Psoas muscle (tissue), 8 donors: ENCODE measurements around the gene TP53I11. TPM values are rescaled to one million over a fixed set of nuclear protein-coding genes. Genes with fewer than 3 reads are reported as not detected.

Source experiments
- ATAC-seq, 4 donors: fragments of 200-7000 bp; cut with Tn5 transposase; one replicate each; pipeline ENCODE4 v1.9.1; 2020; ENCODE audit warnings: moderate library complexity in 3 of 4, mild to moderate bottlenecking in 2 of 4
- DNase-seq, 2 donors: peaks; one replicate each; pipeline ENCODE4 v3.0.0-alpha.2; 2020
- H3K27ac ChIP-seq: fragments of 200-600 bp; one replicate; pipeline ENCODE4 v1.8.0; 2022
- H3K27me3 ChIP-seq, 3 donors: fragments of 200-600 bp in 1 of 3; one replicate each; pipeline versions ENCODE4 v1.6.1 to v1.8.0; 2013 to 2022; ENCODE audit warnings: low read length in 2 of 3, mild to moderate bottlenecking in 2 of 3, moderate library complexity in 1 of 3; ENCODE audit not compliant: insufficient read depth in 3 of 3
- H3K36me3 ChIP-seq, 2 donors: fragments of 200-600 bp in 1 of 2; one replicate each; pipeline versions ENCODE4 v1.6.1 to v1.8.0; 2013 to 2022; ENCODE audit warnings: low read depth in 1 of 2, mild to moderate bottlenecking in 1 of 2, moderate library complexity in 1 of 2; ENCODE audit not compliant: insufficient read depth in 1 of 2
- H3K4me1 ChIP-seq: fragments of 200-600 bp; one replicate; pipeline ENCODE4 v1.8.0; 2022
- H3K4me3 ChIP-seq: fragments of 200-600 bp; one replicate; pipeline ENCODE4 v1.8.0; 2022; ENCODE audit warnings: mild to moderate bottlenecking
- H3K9me3 ChIP-seq: fragments of 200-600 bp; one replicate; pipeline ENCODE4 v1.8.0; 2022
- CTCF ChIP-seq: fragments of 200-600 bp; IDR thresholded peaks from one replicate; pipeline ENCODE4 v1.8.0; 2022; ENCODE audit warnings: antibody characterized with exemption
- WGBS, 3 donors: extraction: QIAGEN DNeasy Blood & Tissue Kit; methylation state at CpG; one replicate each; pipeline versions ENCODE4 v1.1.6 to v1.1.7; 2013; 5-methylcytosine and 5-hydroxymethylcytosine counted together
- intact Hi-C, 2 donors: fragments of 100-400 bp; cut with DNase I; formaldehyde crosslinking; loops; one replicate each; pipeline versions ENCODE4 v1.11.0 to v1.14.2; 2022
- polyA plus RNA-seq, 3 donors: library from polyadenylated mRNA; stranded (reverse); fragments of 200-250 nt; gene quantifications; one replicate each; pipeline ENCODE4 v1.2.3, GENCODE V29; 2013
- total RNA-seq, 4 donors: library from RNA; stranded (reverse); fragmentation: NEBNext Ultra II Directional in 2 of 4; extraction: Animal tissue kit (Norgen Biotek cat#: 25700) in 2 of 4; gene quantifications; one replicate each; pipeline versions ENCODE4 v1.2.1 to v1.2.4, GENCODE V29; 2021 to 2023
- donor health status: healthy with polysubstance abuse.
- donor health status: DM: no; HTN: no; CAD: no; lungs with moderate emphysema.
- donor health status: Bipolar disorder and iron deficiency.
- donor health status: healthy.
- donor health status: DM: yes; HTN: yes; CAD: no.
- donor health status: DM: no; HTN: no; CAD: no.
- donor health status: DM: no; HTN: no; CAD: no.
- donor health status: DM: yes; HTN: yes; CAD: no.

The TP53I11 gene
- total and polyA plus RNA-seq, 7 donors: 4.8 to 16.5 (median 8.3) TPM

DNA sequence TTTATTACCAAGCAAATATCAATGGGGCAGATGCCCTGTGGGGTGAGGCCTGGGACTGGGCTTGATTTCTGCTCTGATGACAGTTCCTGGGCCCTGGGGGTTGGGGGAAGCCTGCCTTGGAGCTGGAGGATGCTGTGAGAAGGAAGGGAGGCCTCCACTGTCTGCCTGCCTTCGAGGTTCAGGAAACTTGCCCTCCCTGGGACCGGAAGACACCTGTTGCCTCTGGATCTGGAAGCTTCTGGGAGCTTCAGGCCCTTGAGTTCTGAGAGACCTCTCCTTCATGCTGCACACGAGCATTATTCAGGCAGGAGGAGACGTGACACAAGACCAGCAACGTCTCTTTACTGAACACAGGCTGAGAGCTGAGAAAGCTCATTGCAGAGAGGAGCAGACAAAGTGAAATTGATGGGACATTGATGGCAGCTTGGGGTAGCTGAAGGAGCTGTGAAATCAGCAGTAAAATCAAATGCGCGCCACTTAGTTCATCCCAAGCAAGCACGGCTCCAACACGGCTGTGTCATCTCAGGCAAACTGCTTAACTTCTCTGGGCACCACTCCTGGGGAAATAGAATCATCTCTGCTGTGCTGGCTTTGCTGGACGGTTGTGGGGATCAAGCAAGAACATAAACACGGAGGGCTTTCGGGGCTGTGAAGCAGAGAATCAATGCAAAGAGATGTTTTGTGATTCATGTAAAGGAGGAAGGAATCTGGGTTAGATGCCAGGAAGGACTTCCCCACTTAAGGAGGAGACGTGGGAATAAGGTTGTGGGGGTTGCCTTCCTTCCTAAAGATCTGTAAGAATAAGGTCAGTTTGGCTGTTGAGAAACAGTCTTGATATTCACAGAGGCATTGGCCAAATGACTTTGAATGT lies 64.5 kb downstream of the TP53I11 start:
- intact Hi-C loops: no loop called here
- TF ChIP-seq CTCF: no peak
- DNase-seq: no peak
- H3K27me3 ChIP-seq: peaks cover 0 to 3% (median 0%) of the 10 kb centered on the region in 3 donors
- no peaks in the 10 kb centered on the region for H3K4me1 ChIP-seq
- H3K36me3 ChIP-seq: no peaks in the 10 kb centered on the region
- no peak overlapping the region for H3K27ac ChIP-seq
- 74 to 78% (median 77%) methylated on average over 13 of the region's 13 CpGs for WGBS, 3 donors
- H3K4me3 ChIP-seq: no peak overlapping the region
- H3K9me3 ChIP-seq: no peaks in the 10 kb centered on the region
- no peak for ATAC-seq

- H3K4me3 ChIP-seq: no peak overlapping the region
- H3K27ac ChIP-seq: no peak overlapping the region
- no peak for TF ChIP-seq CTCF
- 80 to 86% (median 82%) methylated on average over 12 of the region's 12 CpGs for WGBS, 3 donors
- H3K9me3 ChIP-seq: no peaks in the 10 kb centered on the region
- intact Hi-C loops: no loop called here
- ATAC-seq (no peak), DNase-seq (no peak)
- H3K36me3 ChIP-seq: no peaks in the 10 kb centered on the region
- peaks cover 0 to 3% (median 0%) of the 10 kb centered on the region in 3 donors for H3K27me3 ChIP-seq
- H3K4me1 ChIP-seq: no peaks in the 10 kb centered on the region
These were observed 65.4 kb downstream of the TP53I11 start for GRCh38 chr11:44885065-44885810.

DNA sequence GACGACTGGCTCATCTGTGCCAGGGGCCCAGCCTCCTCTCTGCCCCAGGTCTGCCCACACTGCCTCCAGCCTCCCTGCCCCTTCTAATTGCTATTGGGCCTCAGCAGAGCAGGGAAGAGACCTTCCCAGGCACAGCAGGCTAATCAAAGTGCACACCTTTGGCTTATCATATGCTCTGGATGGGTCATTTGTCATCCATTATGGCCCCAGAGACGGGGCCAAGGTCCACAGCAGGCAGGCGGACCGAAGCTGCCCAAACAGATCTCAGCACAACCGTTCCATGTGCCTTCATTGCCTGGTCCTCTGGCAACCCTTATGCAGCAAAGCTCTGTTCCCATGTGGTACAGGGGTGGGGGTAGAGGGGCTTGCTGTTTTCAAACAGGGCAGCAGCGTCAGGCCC lies 66.6 kb downstream of the TP53I11 start:
- Histone ChIP-seq H3K4me1 (no peaks in the 10 kb centered on the region), H3K27ac (no peak overlapping the region)
- no peak for DNase-seq

DNA sequence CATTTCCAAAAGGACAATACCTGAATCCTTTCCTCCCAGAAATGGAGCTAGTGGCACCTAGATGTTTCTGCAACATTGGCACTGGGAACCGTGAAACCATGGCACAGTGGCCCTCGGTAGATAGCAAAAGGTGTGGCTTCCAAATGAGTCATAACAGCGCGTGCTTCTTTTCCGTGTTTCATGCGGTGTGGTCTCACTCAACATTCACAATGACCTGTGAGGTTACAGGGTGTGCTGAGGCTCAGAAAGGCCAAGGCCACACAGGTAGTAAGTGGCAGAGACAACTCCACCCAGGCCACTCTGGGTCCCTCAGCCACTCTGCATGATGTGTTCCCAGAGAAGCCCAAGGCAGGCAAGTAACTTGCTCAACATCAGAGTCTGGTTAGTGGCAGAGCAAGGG lies 67.4 kb downstream of the TP53I11 start:
- whole genome bisulfite sequencing, 3 donors: 81 to 92% (median 85%) methylated on average over 6 of the region's 6 CpGs
- no peak overlapping the region for H3K27ac ChIP-seq
- no peaks in the 10 kb centered on the region for H3K36me3 ChIP-seq
- no peak for TF ChIP-seq CTCF
- peaks cover 0 to 3% (median 0%) of the 10 kb centered on the region in 3 donors for H3K27me3 ChIP-seq
- H3K4me1 ChIP-seq: no peaks in the 10 kb centered on the region
- no peak for ATAC-seq
- no peaks in the 10 kb centered on the region for H3K9me3 ChIP-seq
- no peak overlapping the region for H3K4me3 ChIP-seq
- DNase-seq: no peak
- intact Hi-C loops: no loop called here

More for the DNA sequence above, 66.6 kb downstream of the TP53I11 start:
- 91 to 96% (median 91%) methylated on average over 6 of the region's 6 CpGs for WGBS, 3 donors
- H3K27me3 ChIP-seq: peaks cover 0 to 3% (median 0%) of the 10 kb centered on the region in 3 donors
- intact Hi-C loops: no loop called here
- no peak overlapping the region for H3K4me3 ChIP-seq
- H3K36me3 ChIP-seq: no peaks in the 10 kb centered on the region
- TF ChIP-seq CTCF: no peak
- H3K9me3 ChIP-seq: no peaks in the 10 kb centered on the region
- no peak for ATAC-seq

Other genes with a start within 250 kb of the TP53I11 start
- 10 to 100 TPM in 1 of 4 donors, 1 to 10 TPM in 3; 8.0 to 21.7 (median 9.2) TPM for gene TSPAN18, start 223.9 kb downstream of the TP53I11 start, total RNA-seq
- gene TSPAN18, start 223.9 kb downstream of the TP53I11 start, polyA plus RNA-seq: 1 to 10 TPM; 5.2 to 5.8 (median 5.3) TPM
- 10 to 100 TPM in 1 of 4 donors, 1 to 10 TPM in 3; 5.1 to 14.2 (median 7.8) TPM for gene PRDM11, start 195.8 kb upstream of the TP53I11 start, total RNA-seq
- 1 to 10 TPM; 2.3 to 7.2 (median 3.3) TPM for gene PRDM11, start 195.8 kb upstream of the TP53I11 start, polyA plus RNA-seq